NCI-H146 treated with DMSO at 0.1 percent for 48 hours (cell line): Measurements from ENCODE around the gene RPL10.
"Not testable (repeated sequence)": the region's sequence is repeated elsewhere in the genome, so short reads cannot be mapped to it uniquely, and the experiment has no call there.

Source experiments
- DNase-seq: peaks from one replicate; lab custom pipeline; 2025; ENCODE audit not compliant: unreplicated experiment; lab: John Stamatoyannopoulos, UW

RPL10 gene

GRCh38 chrX:154399527-154400368, 1.6 kb downstream of the RPL10 start:
- no peak for DNase-seq

- DNase-seq, result not testable (repeated sequence)
These were observed 2.2 kb downstream of the RPL10 start for GRCh38 chrX:154400369-154400817.

GRCh38 chrX:154401045-154401799, 3.0 kb downstream of the RPL10 start:
- DNase-seq, result no peak

- DNase-seq, result no peak
These were observed 3.9 kb downstream of the RPL10 start for GRCh38 chrX:154401918-154402621.

GRCh38 chrX:154402622-154403127, 4.5 kb downstream of the RPL10 start:
- no peak for DNase-seq

- DNase-seq, result no peak
These were observed 5.0 kb downstream of the RPL10 start for GRCh38 chrX:154403192-154403591.

- DNase-seq, result no peak
These were observed 5.7 kb downstream of the RPL10 start for GRCh38 chrX:154403858-154404257.

- DNase-seq, result no peak
These were observed 6.5 kb downstream of the RPL10 start for GRCh38 chrX:154404625-154405192.

GRCh38 chrX:154408659-154409221, 10.6 kb downstream of the RPL10 start:
- DNase-seq, result no peak

- no peak for DNase-seq
These were observed 11.2 kb downstream of the RPL10 start, which contains the start of gene DNASE1L1 for GRCh38 chrX:154409222-154409871. DNASE1L1 (minus strand) TSS chrX:154409254; CDS start chrX:154405568, 3,686 bp downstream.

GRCh38 chrX:154411981-154412340, 13.8 kb downstream of the RPL10 start:
- DNase-seq, result peak; percentile 20

- no peak for DNase-seq
These were observed 14.3 kb downstream of the RPL10 start for GRCh38 chrX:154412468-154412867.

GRCh38 chrX:154413142-154413541, 15.0 kb downstream of the RPL10 start:
- DNase-seq, result no peak

- DNase-seq, result peak; percentile 12
These were observed 19.0 kb downstream of the RPL10 start for GRCh38 chrX:154417157-154417556.

- DNase-seq, result no peak
These were observed 21.0 kb downstream of the RPL10 start for GRCh38 chrX:154419189-154419588.

- DNase-seq, result no peak
These were observed 21.7 kb downstream of the RPL10 start for GRCh38 chrX:154419688-154420401.

- DNase-seq, result no peak
These were observed 22.2 kb downstream of the RPL10 start for GRCh38 chrX:154420402-154420756.

GRCh38 chrX:154426916-154427770, 29.0 kb downstream of the RPL10 start:
- DNase-seq, result no peak
